Stimulated activated memory B cell treated with anti-CD40 and anti-IgM and Interleukin-4, amounts not matched to agents 10 μg/mL and 1 μg/mL and 100 μg/mL, for 72 hours (primary cell): ENCODE measurements around the gene C20orf96.

Experiments
- ATAC-seq: fragments of 150-1000 bp; cut with Tn5 transposase; 2 replicates; pipeline ENCODE4 v1.10.0; 2021
- H3K27ac Mint-ChIP-seq: one replicate; pipeline ENCODE4 v1.8.0; 2022; ENCODE audit warnings: mild to moderate bottlenecking, mixed read lengths
- H3K27me3 Mint-ChIP-seq: one replicate; pipeline ENCODE4 v1.8.0; 2022; ENCODE audit warnings: mixed read lengths
- H3K36me3 Mint-ChIP-seq: one replicate; pipeline ENCODE4 v1.8.0; 2022; ENCODE audit warnings: mixed read lengths
- H3K4me1 Mint-ChIP-seq: one replicate; pipeline ENCODE4 v1.8.0; 2022; ENCODE audit warnings: mixed read lengths
- H3K4me3 Mint-ChIP-seq: one replicate; pipeline ENCODE4 v1.8.0; 2022; ENCODE audit warnings: mild to moderate bottlenecking, moderate library complexity, mixed read lengths
- H3K9me3 Mint-ChIP-seq: one replicate; pipeline ENCODE4 v1.8.0; 2022; ENCODE audit warnings: mixed read lengths

The C20orf96 gene

DNA sequence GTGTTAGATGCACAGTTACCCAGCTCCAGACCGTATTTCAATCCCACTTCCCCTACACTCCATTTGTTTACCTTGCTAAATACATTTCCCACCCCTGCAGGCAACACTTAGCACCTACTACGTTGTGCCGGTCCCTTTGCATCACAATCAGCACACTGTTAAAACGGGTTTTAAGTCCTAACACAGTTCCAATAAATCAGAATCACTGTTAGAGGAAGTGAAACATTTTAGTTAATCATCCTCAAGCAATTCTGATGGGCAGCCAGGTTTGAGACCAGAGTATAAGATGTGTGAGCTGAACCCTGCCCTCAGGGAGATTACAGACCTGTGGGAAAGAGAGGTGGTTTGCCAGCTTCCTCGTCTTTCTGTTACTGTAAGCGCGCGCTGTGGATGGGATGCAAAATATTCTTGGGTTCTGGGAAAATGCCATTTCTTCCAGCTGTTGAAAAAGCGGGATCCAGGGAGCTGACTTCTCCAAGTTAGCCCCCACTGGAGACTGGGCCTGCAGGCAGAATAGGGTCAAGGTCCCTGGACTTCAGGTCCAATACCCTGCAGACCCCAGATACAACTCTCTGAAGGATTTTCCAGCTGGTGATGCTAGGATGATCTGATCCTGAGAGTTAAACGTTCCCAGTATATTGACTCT lies 9.9 kb upstream of the C20orf96 start:
- H3K36me3 Mint-ChIP-seq, result peaks cover 45% of the 10 kb centered on the region
- peak overlapping the region; percentile 42 for H3K4me3 Mint-ChIP-seq
- H3K4me1 Mint-ChIP-seq, result peaks cover 59% of the 10 kb centered on the region
- no peaks in the 10 kb centered on the region for H3K9me3 Mint-ChIP-seq
- no peaks in the 10 kb centered on the region for H3K27me3 Mint-ChIP-seq
- H3K27ac Mint-ChIP-seq, result no peak overlapping the region
- no peak for ATAC-seq

DNA sequence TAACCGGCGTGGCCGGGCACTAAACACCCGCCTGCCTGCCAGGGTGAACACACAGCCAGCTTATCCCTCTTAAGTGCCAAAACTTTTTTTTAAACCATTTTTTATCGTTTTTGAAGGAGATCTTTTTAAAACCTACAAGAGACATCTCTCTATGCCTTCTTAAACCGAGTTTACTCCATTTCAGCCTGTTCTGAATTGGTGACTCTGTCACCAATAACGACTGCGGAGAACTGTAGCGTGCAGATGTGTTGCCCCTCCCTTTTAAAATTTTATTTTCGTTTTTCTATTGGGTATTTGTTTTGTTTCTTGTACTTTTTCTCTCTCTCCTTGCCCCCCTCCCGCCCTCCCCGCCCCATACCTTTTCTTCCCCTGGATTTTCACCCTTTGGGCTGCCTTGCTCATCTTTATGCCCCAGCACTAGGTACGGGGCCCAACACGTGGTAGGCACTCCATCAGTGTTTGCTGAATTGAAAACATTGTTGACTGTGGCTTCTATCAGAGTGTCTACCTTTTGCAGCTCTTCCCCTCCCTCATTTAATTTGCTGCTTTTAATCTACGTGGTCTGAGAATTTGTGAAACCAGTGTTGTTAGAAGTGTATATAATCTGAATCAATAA lies 8.3 kb upstream of the C20orf96 start:
- Mint-ChIP-seq H3K36me3 (peaks cover 45% of the 10 kb centered on the region), H3K27me3 (no peaks in the 10 kb centered on the region)

DNA sequence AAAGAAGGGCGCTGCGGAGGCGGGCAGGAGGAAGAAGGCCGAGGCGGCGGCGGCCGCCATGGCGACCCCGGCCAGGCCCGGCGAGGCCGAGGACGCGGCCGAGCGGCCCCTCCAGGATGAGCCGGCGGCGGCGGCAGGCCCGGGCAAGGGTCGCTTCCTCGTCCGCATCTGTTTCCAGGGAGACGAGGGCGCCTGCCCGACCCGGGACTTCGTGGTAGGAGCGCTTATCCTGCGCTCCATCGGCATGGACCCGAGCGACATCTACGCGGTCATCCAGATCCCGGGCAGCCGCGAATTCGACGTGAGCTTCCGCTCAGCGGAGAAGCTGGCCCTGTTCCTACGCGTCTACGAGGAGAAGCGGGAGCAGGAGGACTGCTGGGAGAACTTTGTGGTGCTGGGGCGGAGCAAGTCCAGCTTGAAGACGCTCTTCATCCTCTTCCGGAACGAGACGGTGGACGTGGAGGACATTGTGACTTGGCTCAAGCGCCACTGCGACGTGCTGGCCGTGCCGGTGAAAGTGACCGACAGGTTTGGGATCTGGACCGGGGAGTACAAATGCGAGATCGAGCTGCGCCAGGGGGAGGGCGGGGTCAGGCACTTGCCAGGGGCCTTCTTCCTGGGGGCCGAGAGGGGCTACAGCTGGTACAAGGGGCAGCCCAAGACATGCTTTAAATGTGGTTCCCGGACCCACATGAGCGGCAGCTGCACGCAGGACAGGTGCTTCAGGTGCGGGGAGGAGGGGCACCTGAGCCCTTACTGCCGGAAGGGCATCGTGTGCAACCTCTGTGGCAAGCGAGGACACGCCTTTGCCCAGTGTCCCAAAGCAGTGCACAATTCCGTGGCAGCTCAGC lies 7.6 kb upstream of the C20orf96 start:
- ATAC-seq, result peak; percentile 68
- H3K27ac Mint-ChIP-seq, result peak overlapping the region; percentile 97
- H3K4me3 Mint-ChIP-seq, result peak overlapping the region; percentile 94
- H3K4me1 Mint-ChIP-seq, result peaks cover 57% of the 10 kb centered on the region
- H3K27me3 Mint-ChIP-seq, result no peaks in the 10 kb centered on the region
- peaks cover 45% of the 10 kb centered on the region for H3K36me3 Mint-ChIP-seq
- no peaks in the 10 kb centered on the region for H3K9me3 Mint-ChIP-seq

More for the DNA sequence above, 8.3 kb upstream of the C20orf96 start:
- Mint-ChIP-seq H3K9me3 (no peaks in the 10 kb centered on the region), H3K4me1 (peaks cover 59% of the 10 kb centered on the region), H3K4me3 (peak overlapping the region; percentile 93), H3K27ac (peak overlapping the region; percentile 97)
- no peak for ATAC-seq

DNA sequence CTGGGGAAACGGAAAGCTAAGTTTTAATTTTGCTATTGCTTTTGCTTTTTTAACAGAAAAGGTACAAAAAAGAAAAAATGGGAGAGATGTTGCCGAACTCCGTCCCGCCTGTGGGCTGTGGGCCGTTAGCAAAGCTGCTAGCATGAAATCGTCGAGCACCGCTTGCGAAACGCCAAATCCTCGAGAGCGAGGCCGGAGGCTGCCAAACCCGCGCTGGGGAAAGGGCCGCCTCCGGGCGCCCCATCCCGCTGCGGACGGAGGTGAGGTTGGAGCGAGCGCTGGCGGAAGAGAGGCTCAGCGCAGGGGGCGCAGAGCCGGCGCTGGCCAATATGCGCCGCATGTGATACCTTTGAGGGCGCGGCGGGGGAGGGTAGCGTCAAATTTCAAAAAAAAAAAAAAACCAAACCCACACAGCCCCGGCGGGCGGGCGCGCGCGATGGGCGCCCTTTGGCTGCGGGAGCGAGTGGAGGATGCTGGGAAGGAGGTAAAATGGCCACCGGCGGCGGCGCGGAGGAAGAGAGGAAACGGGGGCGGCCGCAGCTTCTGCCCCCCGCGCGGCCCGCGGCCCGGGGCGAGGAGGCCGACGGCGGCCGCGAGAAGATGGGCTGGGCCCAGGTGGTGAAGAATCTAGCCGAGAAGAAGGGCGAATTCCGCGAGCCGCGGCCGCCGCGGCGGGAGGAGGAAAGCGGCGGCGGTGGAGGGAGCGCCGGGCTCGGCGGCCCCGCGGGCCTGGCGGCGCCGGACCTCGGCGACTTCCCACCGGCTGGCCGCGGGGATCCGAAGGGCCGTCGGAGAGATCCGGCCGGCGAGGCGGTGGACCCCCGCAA lies 6.8 kb upstream of the C20orf96 start, which contains the start of gene ZCCHC3:
Gene ZCCHC3, plus strand, starts transcription at position 473 of the 827 bp plus-strand sequence. Its CDS starts 17 bp downstream, at position 490.
- Mint-ChIP-seq H3K27me3 (no peaks in the 10 kb centered on the region), H3K27ac (peak within 1 kb of the TSS; percentile 97), H3K4me1 (peaks cover 51% of the 10 kb centered on the region), H3K9me3 (no peaks in the 10 kb centered on the region), H3K4me3 (peak within 1 kb of the TSS; percentile 94), H3K36me3 (peaks cover 43% of the 10 kb centered on the region)
- peak; percentile 92 for ATAC-seq

GRCh38 chr20:295804-296203 lies 5.3 kb upstream of the C20orf96 start:
- Mint-ChIP-seq H3K27ac (peak overlapping the region; percentile 97), H3K27me3 (no peaks in the 10 kb centered on the region), H3K4me3 (peak overlapping the region; percentile 94), H3K9me3 (no peaks in the 10 kb centered on the region), H3K4me1 (peaks cover 37% of the 10 kb centered on the region), H3K36me3 (peaks cover 29% of the 10 kb centered on the region)
- no peak for ATAC-seq

DNA sequence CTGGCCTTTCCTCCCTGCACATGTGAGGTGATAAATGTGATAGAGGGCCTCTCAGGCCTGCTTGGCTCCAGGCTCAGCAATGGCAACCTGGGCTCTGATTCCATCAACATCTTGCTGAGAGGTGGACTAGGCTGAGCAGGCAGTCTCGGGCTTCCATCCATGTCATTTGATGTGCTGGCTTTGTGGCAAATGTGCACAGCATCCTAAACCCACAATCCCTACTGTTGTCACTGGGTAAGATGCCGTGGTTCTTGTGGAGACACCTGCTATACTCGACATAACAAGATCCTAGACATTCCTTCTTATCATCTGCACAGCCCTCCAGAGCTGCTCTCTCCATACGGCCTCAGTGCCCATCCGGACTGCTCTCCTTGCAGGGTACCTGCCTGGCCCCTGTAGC lies 4.1 kb upstream of the C20orf96 start:
- Mint-ChIP-seq H3K27ac (no peak overlapping the region), H3K9me3 (no peaks in the 10 kb centered on the region), H3K4me1 (peaks cover 34% of the 10 kb centered on the region)

GRCh38 chr20:289693-290083 lies 862 bp downstream of the C20orf96 start:
- no peak overlapping the region for H3K27ac Mint-ChIP-seq
- peaks cover 14% of the 10 kb centered on the region for H3K4me1 Mint-ChIP-seq
- H3K9me3 Mint-ChIP-seq, result no peaks in the 10 kb centered on the region
- no peaks in the 10 kb centered on the region for H3K27me3 Mint-ChIP-seq
- no peaks in the 10 kb centered on the region for H3K36me3 Mint-ChIP-seq
- no peak overlapping the region for H3K4me3 Mint-ChIP-seq
- ATAC-seq, result no peak

More for the DNA sequence above, 4.1 kb upstream of the C20orf96 start:
- no peak overlapping the region for H3K4me3 Mint-ChIP-seq
- no peaks in the 10 kb centered on the region for H3K27me3 Mint-ChIP-seq
- no peak for ATAC-seq
- peaks cover 22% of the 10 kb centered on the region for H3K36me3 Mint-ChIP-seq

- Mint-ChIP-seq H3K36me3 (no peaks in the 10 kb centered on the region), H3K4me1 (peaks cover 14% of the 10 kb centered on the region), H3K27ac (no peak overlapping the region), H3K4me3 (no peak overlapping the region), H3K27me3 (no peaks in the 10 kb centered on the region), H3K9me3 (no peaks in the 10 kb centered on the region)
- ATAC-seq, result no peak
Observed at GRCh38 chr20:288956-289692, 1.4 kb downstream of the C20orf96 start.

DNA sequence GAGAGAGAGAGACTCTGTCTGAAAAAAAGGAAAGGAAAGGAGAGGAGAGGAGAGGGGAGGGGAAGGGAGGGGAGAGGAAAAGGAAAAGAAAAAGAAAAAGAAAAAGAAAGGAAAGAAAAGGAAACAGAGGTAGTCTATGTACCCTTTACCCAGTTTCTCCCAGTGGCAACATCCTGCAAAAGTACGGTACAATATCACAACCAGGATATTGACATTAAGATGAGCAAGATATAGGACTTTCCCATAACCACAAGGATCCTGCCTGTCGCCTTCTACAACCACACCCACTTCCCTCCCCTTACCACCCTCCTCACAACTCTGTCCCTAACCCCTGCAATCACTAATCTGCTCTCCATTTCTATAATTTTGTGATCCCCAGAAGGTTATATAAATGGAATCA lies 4.0 kb downstream of the C20orf96 start:
- peaks cover 6% of the 10 kb centered on the region for H3K36me3 Mint-ChIP-seq
- peaks cover 14% of the 10 kb centered on the region for H3K4me1 Mint-ChIP-seq
- no peak for ATAC-seq
- no peaks in the 10 kb centered on the region for H3K9me3 Mint-ChIP-seq
- no peaks in the 10 kb centered on the region for H3K27me3 Mint-ChIP-seq
- no peak overlapping the region for H3K4me3 Mint-ChIP-seq
- no peak overlapping the region for H3K27ac Mint-ChIP-seq

DNA sequence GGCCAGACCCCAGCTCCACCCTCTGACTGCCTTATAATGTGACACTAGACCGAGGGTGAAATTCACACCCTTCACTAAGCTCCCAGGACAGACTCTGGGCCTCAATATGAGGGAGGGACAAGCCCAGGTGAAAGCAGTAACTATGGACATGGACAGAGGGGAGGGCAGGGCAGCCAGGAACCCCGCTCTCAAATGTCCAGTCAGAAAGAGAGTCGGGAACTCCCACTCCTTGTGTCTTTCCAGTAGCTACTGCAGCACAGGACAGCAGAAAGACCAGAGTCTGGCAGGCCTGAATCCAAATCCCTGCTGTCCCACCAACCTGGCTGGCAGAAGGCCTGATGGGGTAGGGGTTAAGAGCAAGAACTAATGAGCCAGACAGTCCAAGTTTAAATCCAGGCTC lies 6.4 kb downstream of the C20orf96 start:
- no peaks in the 10 kb centered on the region for H3K9me3 Mint-ChIP-seq
- no peak overlapping the region for H3K27ac Mint-ChIP-seq
- no peak overlapping the region for H3K4me3 Mint-ChIP-seq
- no peak for ATAC-seq
- H3K27me3 Mint-ChIP-seq, result no peaks in the 10 kb centered on the region
- peaks cover 4% of the 10 kb centered on the region for H3K4me1 Mint-ChIP-seq
- H3K36me3 Mint-ChIP-seq, result peaks cover 6% of the 10 kb centered on the region

GRCh38 chr20:278607-279571 lies 11.7 kb downstream of the C20orf96 start:
- H3K4me1 Mint-ChIP-seq, result peaks cover 5% of the 10 kb centered on the region
- H3K36me3 Mint-ChIP-seq, result peaks cover 22% of the 10 kb centered on the region
- peak overlapping the region; percentile 58 for H3K4me3 Mint-ChIP-seq
- no peaks in the 10 kb centered on the region for H3K27me3 Mint-ChIP-seq
- peaks cover 2% of the 10 kb centered on the region for H3K9me3 Mint-ChIP-seq
- peak; percentile 60 for ATAC-seq
- no peak overlapping the region for H3K27ac Mint-ChIP-seq

GRCh38 chr20:278181-278580 lies 12.4 kb downstream of the C20orf96 start:
- Mint-ChIP-seq H3K36me3 (peaks cover 18% of the 10 kb centered on the region), H3K27me3 (no peaks in the 10 kb centered on the region), H3K4me3 (no peak overlapping the region), H3K9me3 (peaks cover 2% of the 10 kb centered on the region), H3K27ac (no peak overlapping the region), H3K4me1 (peaks cover 5% of the 10 kb centered on the region)
- no peak for ATAC-seq

DNA sequence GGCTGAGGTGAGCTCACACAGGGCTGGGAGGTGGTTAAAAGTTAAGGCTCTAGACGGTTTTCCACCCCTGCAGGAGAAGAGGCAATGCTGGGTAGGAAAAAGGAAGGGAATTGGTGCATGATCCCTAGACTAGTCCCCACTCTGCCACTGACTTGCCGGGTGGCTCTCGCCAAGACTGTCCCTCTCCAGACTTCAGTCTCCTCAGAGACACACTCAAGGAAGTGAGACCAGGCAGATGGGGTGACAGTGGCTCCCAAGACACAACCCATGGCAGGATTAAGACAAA lies 13.1 kb downstream of the C20orf96 start:
- no peak overlapping the region for H3K4me3 Mint-ChIP-seq
- H3K4me1 Mint-ChIP-seq, result peaks cover 5% of the 10 kb centered on the region

More for the DNA sequence above, 13.1 kb downstream of the C20orf96 start:
- H3K9me3 Mint-ChIP-seq, result peaks cover 2% of the 10 kb centered on the region
- H3K27ac Mint-ChIP-seq, result no peak overlapping the region
- no peaks in the 10 kb centered on the region for H3K27me3 Mint-ChIP-seq
- no peak for ATAC-seq
- H3K36me3 Mint-ChIP-seq, result peaks cover 18% of the 10 kb centered on the region
